OCI-LY1 (cell line): ENCODE results near the gene SHE.

Source experiments
- CTCF ChIP-seq: fragments of 200-600 bp; sonication (generic), shearing (Covaris generic); IDR thresholded peaks from 2 replicates; pipeline ENCODE4 v1.5.1; 2017; ENCODE audit warnings: mild to moderate bottlenecking, antibody characterized with exemption, low read length, moderate library complexity, mixed read lengths
- EZH2 ChIP-seq: fragments of 200-600 bp; sonication (generic), shearing (Covaris generic); IDR thresholded peaks from 2 replicates; pipeline ENCODE4 v1.8.0; 2017; ENCODE audit warnings: borderline replicate concordance, mixed run types, mild to moderate bottlenecking, antibody characterized with exemption, low read length, moderate library complexity, mixed read lengths

- TF ChIP-seq CTCF, result no peak
- TF ChIP-seq EZH2, result no peak
Measured at GRCh38 chr1:154520333-154520732, 18.1 kb upstream of the SHE start.
